ENCODE data around the gene TAF6.

The TAF6 gene

DNA sequence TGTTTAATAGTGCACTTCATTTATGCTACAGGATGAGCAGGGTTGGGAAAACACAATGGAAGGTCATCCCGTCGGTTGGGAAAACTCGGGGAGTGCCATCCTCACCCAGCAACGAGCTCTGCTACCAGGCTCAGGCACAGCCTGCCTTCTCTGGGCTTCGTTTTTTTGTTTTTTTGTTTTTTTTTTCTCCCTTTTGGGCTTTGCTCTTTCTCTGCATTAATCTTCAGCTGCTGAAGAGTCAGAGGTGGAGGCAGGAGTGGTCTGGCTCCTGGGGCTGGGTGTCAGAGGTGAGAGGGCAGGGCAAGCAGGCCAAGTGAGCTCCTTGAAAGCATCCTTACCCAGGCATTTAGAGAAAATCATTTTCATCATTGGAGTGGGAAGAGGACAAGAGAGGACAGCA is 49.2 kb downstream of the TAF6 start:
- Histone ChIP-seq H3F3A (ENCODE audit: insufficient read depth) (no peaks in the 10 kb centered on the region), H3K4me2 (ENCODE audit: low read depth, low read length, poor library complexity, severe bottlenecking) (no peak overlapping the region), H3K9me2 (replicated peaks; ENCODE audit: insufficient read depth, low read length) (no peaks in the 10 kb centered on the region), H3K9ac (ENCODE audit: low read length) (no peak overlapping the region), H3K36me3 (ENCODE audit: low read length) (peaks cover 38% of the 10 kb centered on the region), H2AFZ (ENCODE audit: low read depth, low read length, severe bottlenecking) (no peak overlapping the region), H4K20me1 (ENCODE audit: low read depth, low read length) (no peaks in the 10 kb centered on the region), H3K79me2 (ENCODE audit: insufficient read depth, low read length) (no peaks in the 10 kb centered on the region), H3K4me3 (ENCODE audit: insufficient read depth, low read length, poor library complexity, severe bottlenecking) (no peak overlapping the region), H3K27me3 (ENCODE audit: low read length) (no peaks in the 10 kb centered on the region), H3K27ac (ENCODE audit: low read depth, low read length) (no peak overlapping the region), H3K9me3 (ENCODE audit: insufficient read depth, low read length) (peaks cover 23% of the 10 kb centered on the region)
- TF ChIP-seq EZH2phosphoT487 (conservative IDR thresholded peaks at IDR 0.05; ENCODE audit: low read length) = no peak

DNA sequence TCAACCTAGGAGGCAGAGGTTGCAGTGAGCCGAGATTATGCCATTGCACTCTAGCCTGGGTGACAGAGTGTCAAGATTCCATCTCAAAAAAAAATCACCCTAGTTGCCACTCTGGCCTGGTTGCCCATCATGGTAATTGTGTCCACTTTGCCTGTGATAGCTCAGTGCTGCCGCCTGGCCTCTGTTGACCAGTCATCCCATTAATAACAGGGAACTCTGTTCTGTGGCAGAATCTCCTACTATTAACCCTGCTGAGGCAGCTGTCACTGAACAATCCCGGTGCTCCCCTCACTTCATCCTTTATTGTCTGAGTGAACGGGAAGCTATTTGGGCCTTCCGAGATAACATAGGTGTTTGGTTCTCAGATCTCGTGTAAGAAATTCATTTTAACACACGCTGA is 52.2 kb downstream of the TAF6 start:
- Histone ChIP-seq H3K79me2 (ENCODE audit: insufficient read depth, low read length) (no peaks in the 10 kb centered on the region), H3K9me3 (ENCODE audit: insufficient read depth, low read length) (peaks cover 14% of the 10 kb centered on the region), H3K4me3 (ENCODE audit: insufficient read depth, low read length, poor library complexity, severe bottlenecking) (no peak overlapping the region), H3K9me2 (replicated peaks; ENCODE audit: insufficient read depth, low read length) (no peaks in the 10 kb centered on the region), H3K9ac (ENCODE audit: low read length) (no peak overlapping the region), H3K27ac (ENCODE audit: low read depth, low read length) (no peak overlapping the region), H2AFZ (ENCODE audit: low read depth, low read length, severe bottlenecking) (no peak overlapping the region), H3K36me3 (ENCODE audit: low read length) (peaks cover 20% of the 10 kb centered on the region), H3K27me3 (ENCODE audit: low read length) (no peaks in the 10 kb centered on the region), H3K4me2 (ENCODE audit: low read depth, low read length, poor library complexity, severe bottlenecking) (no peak overlapping the region), H3F3A (ENCODE audit: insufficient read depth) (no peaks in the 10 kb centered on the region), H4K20me1 (ENCODE audit: low read depth, low read length) (no peaks in the 10 kb centered on the region)
- TF ChIP-seq, protein P1, sequence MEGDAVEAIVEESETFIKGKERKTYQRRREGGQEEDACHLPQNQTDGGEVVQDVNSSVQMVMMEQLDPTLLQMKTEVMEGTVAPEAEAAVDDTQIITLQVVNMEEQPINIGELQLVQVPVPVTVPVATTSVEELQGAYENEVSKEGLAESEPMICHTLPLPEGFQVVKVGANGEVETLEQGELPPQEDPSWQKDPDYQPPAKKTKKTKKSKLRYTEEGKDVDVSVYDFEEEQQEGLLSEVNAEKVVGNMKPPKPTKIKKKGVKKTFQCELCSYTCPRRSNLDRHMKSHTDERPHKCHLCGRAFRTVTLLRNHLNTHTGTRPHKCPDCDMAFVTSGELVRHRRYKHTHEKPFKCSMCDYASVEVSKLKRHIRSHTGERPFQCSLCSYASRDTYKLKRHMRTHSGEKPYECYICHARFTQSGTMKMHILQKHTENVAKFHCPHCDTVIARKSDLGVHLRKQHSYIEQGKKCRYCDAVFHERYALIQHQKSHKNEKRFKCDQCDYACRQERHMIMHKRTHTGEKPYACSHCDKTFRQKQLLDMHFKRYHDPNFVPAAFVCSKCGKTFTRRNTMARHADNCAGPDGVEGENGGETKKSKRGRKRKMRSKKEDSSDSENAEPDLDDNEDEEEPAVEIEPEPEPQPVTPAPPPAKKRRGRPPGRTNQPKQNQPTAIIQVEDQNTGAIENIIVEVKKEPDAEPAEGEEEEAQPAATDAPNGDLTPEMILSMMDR (IDR thresholded peaks at IDR 0.05; ENCODE audit: insufficient read depth, low read length, poor library complexity, severe bottlenecking) = no peak
- TF ChIP-seq EZH2phosphoT487 (conservative IDR thresholded peaks at IDR 0.05; ENCODE audit: low read length) = no peak

DNA sequence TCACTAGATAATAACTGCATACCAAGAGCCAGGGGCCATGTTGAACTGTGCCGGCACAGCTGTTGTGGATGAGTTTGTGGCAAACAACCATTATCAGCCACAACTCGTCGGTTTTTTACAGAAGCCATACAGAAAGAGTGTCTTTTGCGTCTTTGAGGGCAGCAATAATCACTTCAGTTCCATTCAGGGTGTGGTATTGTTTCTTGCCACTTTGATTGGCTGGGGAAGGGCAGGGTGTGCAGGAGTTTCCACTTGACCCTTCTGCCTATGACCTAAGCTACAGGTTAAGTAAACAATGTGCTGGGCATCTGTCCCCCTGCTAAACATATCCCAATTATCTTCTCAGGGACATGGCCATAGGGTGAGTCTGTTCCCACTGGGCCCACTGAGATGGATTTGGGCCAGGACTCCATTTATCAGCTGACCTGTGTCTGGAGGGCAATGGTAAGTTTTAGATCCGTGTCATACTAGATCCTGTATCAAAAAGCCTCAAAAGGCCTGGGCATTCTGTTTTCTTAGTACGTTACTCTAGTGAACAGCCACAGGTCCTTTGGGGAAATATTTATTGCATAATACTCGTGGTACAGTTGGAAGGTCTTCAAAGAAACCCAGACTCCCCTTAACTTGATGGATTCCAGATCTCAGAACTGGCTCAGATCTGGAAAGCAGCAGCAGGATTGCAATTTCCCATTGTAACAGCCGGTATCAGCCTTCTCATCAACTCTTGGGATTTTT is 53.5 kb downstream of the TAF6 start:
- Histone ChIP-seq H3K4me3 (ENCODE audit: insufficient read depth, low read length, poor library complexity, severe bottlenecking) (no peak overlapping the region), H3K27me3 (ENCODE audit: low read length) (no peaks in the 10 kb centered on the region)

DNA sequence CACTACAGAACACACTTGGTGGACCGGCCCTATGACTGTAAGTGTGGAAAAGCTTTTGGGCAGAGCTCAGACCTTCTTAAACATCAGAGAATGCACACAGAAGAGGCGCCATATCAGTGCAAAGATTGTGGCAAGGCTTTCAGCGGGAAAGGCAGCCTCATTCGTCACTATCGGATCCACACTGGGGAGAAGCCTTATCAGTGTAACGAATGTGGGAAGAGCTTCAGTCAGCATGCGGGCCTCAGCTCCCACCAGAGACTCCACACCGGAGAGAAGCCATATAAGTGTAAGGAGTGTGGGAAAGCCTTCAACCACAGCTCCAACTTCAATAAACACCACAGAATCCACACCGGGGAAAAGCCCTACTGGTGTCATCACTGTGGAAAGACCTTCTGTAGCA is 55.0 kb downstream of the TAF6 start:
- Histone ChIP-seq H3K79me2 (ENCODE audit: insufficient read depth, low read length) (no peaks in the 10 kb centered on the region), H3K36me3 (ENCODE audit: low read length) (no peaks in the 10 kb centered on the region), H3K9me3 (ENCODE audit: insufficient read depth, low read length) (no peaks in the 10 kb centered on the region), H3K9me2 (replicated peaks; ENCODE audit: insufficient read depth, low read length) (no peaks in the 10 kb centered on the region), H3K4me3 (ENCODE audit: insufficient read depth, low read length, poor library complexity, severe bottlenecking) (no peak overlapping the region), H3F3A (ENCODE audit: insufficient read depth) (no peaks in the 10 kb centered on the region), H3K9ac (ENCODE audit: low read length) (no peak overlapping the region), H2AFZ (ENCODE audit: low read depth, low read length, severe bottlenecking) (no peak overlapping the region), H3K27me3 (ENCODE audit: low read length) (no peaks in the 10 kb centered on the region), H3K27ac (ENCODE audit: low read depth, low read length) (no peak overlapping the region), H4K20me1 (ENCODE audit: low read depth, low read length) (no peaks in the 10 kb centered on the region), H3K4me2 (ENCODE audit: low read depth, low read length, poor library complexity, severe bottlenecking) (no peak overlapping the region)
- no peak for TF ChIP-seq EZH2phosphoT487 (conservative IDR thresholded peaks at IDR 0.05; ENCODE audit: low read length)
- TF ChIP-seq, protein P1 (IDR thresholded peaks at IDR 0.05; ENCODE audit: insufficient read depth, low read length, poor library complexity, severe bottlenecking) = no peak

More for the DNA sequence above, 53.5 kb downstream of the TAF6 start:
- H4K20me1 ChIP-seq (ENCODE audit: low read depth, low read length) = no peaks in the 10 kb centered on the region
- no peaks in the 10 kb centered on the region for H3K9me2 ChIP-seq (replicated peaks; ENCODE audit: insufficient read depth, low read length)
- H3K9me3 ChIP-seq (ENCODE audit: insufficient read depth, low read length) = peaks cover under 1% of the 10 kb centered on the region; the same call in 1 of the 2 replicates
- no peaks in the 10 kb centered on the region for H3F3A ChIP-seq (ENCODE audit: insufficient read depth)
- no peak overlapping the region for H2AFZ ChIP-seq (ENCODE audit: low read depth, low read length, severe bottlenecking)
- no peaks in the 10 kb centered on the region for H3K79me2 ChIP-seq (ENCODE audit: insufficient read depth, low read length)
- H3K9ac ChIP-seq (ENCODE audit: low read length) = no peak overlapping the region
- no peak overlapping the region for H3K4me2 ChIP-seq (ENCODE audit: low read depth, low read length, poor library complexity, severe bottlenecking)
- TF ChIP-seq, protein P1 (IDR thresholded peaks at IDR 0.05; ENCODE audit: insufficient read depth, low read length, poor library complexity, severe bottlenecking) = no peak
- TF ChIP-seq EZH2phosphoT487 (conservative IDR thresholded peaks at IDR 0.05; ENCODE audit: low read length) = no peak
- H3K27ac ChIP-seq (ENCODE audit: low read depth, low read length) = no peak overlapping the region
- H3K36me3 ChIP-seq (ENCODE audit: low read length) = peaks cover 6% of the 10 kb centered on the region
